OCI-LY3 (cell line): Measurements from ENCODE around the gene BPNT1.

Source experiments
- EZH2phosphoT487 ChIP-seq: fragments of 200-600 bp; shearing (Covaris generic); IDR thresholded peaks from 2 replicates; pipeline ENCODE4 v1.6.1; 2018; ENCODE audit warnings: antibody characterized with exemption, mixed run types, low read depth
- TF ChIP-seq, protein P1 (sequence below): fragments of 200-600, 300-600 bp; sonication (generic); IDR thresholded peaks from 2 replicates; pipeline ENCODE4 v1.5.1; 2014; ENCODE audit warnings: antibody characterized with exemption, low read length, low read depth

DNA sequence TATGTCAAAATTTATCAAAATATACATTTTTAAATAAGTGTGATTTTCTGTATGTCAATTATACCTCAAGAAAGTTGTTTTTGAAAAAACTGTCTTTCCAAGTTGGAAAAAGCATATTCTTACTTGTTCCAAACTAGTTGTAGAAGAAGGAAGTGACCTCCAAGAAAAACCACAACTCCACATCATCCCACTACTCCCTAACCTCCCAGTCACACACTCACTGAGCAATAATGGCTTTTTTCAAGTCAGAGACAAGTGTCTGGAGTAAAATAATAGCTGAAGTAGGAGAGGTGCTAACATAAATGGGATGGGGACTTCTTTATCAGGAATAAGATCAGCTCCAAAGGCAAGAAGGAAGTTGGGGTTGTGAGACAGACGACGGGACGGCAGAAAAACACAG is 56.7 kb downstream of the BPNT1 start:
- TF ChIP-seq, protein P1, sequence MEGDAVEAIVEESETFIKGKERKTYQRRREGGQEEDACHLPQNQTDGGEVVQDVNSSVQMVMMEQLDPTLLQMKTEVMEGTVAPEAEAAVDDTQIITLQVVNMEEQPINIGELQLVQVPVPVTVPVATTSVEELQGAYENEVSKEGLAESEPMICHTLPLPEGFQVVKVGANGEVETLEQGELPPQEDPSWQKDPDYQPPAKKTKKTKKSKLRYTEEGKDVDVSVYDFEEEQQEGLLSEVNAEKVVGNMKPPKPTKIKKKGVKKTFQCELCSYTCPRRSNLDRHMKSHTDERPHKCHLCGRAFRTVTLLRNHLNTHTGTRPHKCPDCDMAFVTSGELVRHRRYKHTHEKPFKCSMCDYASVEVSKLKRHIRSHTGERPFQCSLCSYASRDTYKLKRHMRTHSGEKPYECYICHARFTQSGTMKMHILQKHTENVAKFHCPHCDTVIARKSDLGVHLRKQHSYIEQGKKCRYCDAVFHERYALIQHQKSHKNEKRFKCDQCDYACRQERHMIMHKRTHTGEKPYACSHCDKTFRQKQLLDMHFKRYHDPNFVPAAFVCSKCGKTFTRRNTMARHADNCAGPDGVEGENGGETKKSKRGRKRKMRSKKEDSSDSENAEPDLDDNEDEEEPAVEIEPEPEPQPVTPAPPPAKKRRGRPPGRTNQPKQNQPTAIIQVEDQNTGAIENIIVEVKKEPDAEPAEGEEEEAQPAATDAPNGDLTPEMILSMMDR = no peak
- no peak for TF ChIP-seq EZH2phosphoT487
